Astrocyte of the cerebellum (primary cell): ENCODE measurements around the gene STXBP5.

ENCODE experiments used
- DNase-seq: peaks from one replicate; pipeline ENCODE4 v3.0.0-alpha.2; 2011; ENCODE audit warnings: low read depth
- H3K4me3 ChIP-seq: 2 replicates; pipeline ENCODE4 v1.5.1; 2011; ENCODE audit warnings: mild to moderate bottlenecking, low read depth, low read length, moderate library complexity
- CTCF ChIP-seq: IDR thresholded peaks from 2 replicates; pipeline ENCODE4 v1.5.1; 2012; ENCODE audit warnings: low read length, low read depth, moderate library complexity, mild to moderate bottlenecking; ENCODE audit errors: missing control alignments
- in situ Hi-C: cut with HindIII; loops from 2 replicates; pipeline ENCODE4 v1.10.0; 2017; ENCODE audit warnings: low sequenced_read_pairs

Gene STXBP5

DNA sequence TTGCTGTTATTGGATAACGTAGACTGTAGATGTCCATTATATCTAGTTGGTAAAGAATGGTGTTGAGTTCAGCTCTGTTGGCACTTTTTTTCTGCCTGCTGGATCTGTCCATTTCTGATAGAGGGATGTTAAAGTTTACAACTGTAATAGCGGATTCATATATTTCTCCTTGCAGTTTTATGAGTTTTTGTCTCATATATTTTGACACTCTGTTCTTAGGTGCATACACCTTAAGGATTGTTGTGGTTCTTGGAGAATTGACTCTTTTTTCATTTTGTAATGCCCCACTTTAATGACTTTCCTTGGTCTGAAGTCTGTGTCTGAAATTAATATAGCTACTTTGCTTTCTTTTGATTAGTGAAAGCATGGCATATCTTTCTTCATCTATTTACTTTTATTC, 16.1 kb downstream of the STXBP5 start:
- H3K4me3 ChIP-seq, result no peak overlapping the region
- in situ Hi-C loops, result no loop called here
- TF ChIP-seq CTCF, result no peak
- DNase-seq, result no peak

- in situ Hi-C loops, result no loop called here
- DNase-seq, result no peak
- no peak for TF ChIP-seq CTCF
- no peak overlapping the region for H3K4me3 ChIP-seq
Measured at GRCh38 chr6:147221739-147222138, 17.5 kb downstream of the STXBP5 start.

GRCh38 chr6:147222160-147222838, 18.1 kb downstream of the STXBP5 start:
- in situ Hi-C loops, result no loop called here
- TF ChIP-seq CTCF, result peak; percentile 55
- peak; percentile 22 for DNase-seq
- H3K4me3 ChIP-seq, result no peak overlapping the region

- H3K4me3 ChIP-seq, result no peak overlapping the region
- in situ Hi-C loops, result no loop called here
- TF ChIP-seq CTCF, result no peak
- DNase-seq, result no peak
Measured at GRCh38 chr6:147223736-147224135, 19.5 kb downstream of the STXBP5 start.

GRCh38 chr6:147226163-147226724, 22.0 kb downstream of the STXBP5 start:
- no peak for DNase-seq
- in situ Hi-C loops, result no loop called here
- TF ChIP-seq CTCF, result no peak
- H3K4me3 ChIP-seq, result no peak overlapping the region

- H3K4me3 ChIP-seq, result no peak overlapping the region
- in situ Hi-C loops, result no loop called here
- no peak for TF ChIP-seq CTCF
- no peak for DNase-seq
Measured at GRCh38 chr6:147226877-147227276, 22.7 kb downstream of the STXBP5 start.
